Neutrophil (primary cell): Measurements from ENCODE around the gene FOSL2.

ENCODE experiments used
- H3K27ac ChIP-seq: fragments of 200-600 bp; sonication (generic); 2 replicates; pipeline ENCODE4 v1.5.1; 2016; ENCODE audit warnings: mild to moderate bottlenecking, moderate library complexity
- H3K27me3 ChIP-seq: fragments of 200-600 bp; sonication (generic); 2 replicates; pipeline ENCODE4 v1.6.0; 2016; ENCODE audit warnings: mild to moderate bottlenecking
- H3K36me3 ChIP-seq: fragments of 200-600 bp; sonication (generic); 2 replicates; pipeline ENCODE4 v1.5.1; 2017
- H3K4me1 ChIP-seq, 2 experiments: fragments of 200-600 bp in 1 of 2; sonication (generic) in 1 of 2; 1 replicate in 1 of 2; 2 replicates in 1 of 2; pipeline versions ENCODE4 v1.5.1 to v1.6.1; 2013 to 2016; ENCODE audit warnings: low read depth in 1 of 2, low read length in 1 of 2, mild to moderate bottlenecking in 1 of 2, moderate library complexity in 1 of 2; ENCODE audit not compliant: control insufficient read depth in 1 of 2, insufficient read depth in 1 of 2
- H3K4me3 ChIP-seq, 2 experiments: fragments of 200-600 bp in 1 of 2; sonication (generic) in 1 of 2; 1 replicate in 1 of 2; 2 replicates in 1 of 2; pipeline ENCODE4 v1.5.1; 2013 to 2016; ENCODE audit warnings: low read depth in 1 of 2, low read length in 1 of 2, mild to moderate bottlenecking in 1 of 2, moderate library complexity in 1 of 2
- H3K9me3 ChIP-seq: fragments of 200-600 bp; sonication (generic); 2 replicates; pipeline ENCODE4 v1.5.1; 2016
- CTCF ChIP-seq: fragments of 200-600 bp; sonication (generic); IDR thresholded peaks from 2 replicates; pipeline ENCODE4 v1.5.1; 2016; ENCODE audit warnings: antibody characterized with exemption

Gene FOSL2

DNA sequence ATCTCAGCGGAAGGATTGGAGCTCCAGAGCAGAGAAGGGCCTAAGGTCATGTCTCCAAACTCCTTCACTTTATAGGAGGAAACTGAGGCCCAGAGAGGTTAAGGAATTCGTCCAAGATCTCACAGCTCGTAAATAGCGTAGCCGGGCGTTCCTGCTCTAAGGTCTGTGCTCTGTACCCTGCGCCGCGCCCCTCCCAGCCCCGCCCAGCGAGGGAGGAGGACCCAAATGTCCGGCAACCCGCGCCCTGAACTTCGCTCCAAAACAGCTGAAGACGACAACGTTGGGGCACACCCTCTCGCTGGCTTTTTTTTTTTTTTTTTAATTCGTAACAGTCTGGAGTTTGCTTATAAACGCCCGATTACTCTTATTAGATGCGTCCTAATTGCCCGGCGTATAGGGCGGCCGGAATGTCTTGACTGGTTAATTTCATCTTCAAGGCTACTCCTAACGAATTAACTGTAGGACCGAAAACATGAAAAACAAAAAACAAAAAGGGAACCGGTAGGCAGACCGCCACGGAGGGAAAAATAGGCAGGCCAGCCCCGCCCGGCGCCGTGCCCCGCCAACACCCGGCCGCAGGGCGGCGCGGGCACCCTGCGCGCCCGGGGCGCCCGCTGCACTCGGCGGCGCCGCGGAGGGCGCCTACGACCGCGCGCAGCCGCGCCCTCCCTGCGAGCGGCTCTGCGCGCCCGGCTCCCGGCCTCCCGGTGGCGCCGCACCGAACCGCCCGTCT lies 928 bp upstream of the FOSL2 start:
- H3K36me3 ChIP-seq = peaks cover 3% of the 10 kb centered on the region
- H3K27ac ChIP-seq = peak overlapping the region; percentile 100
- TF ChIP-seq CTCF = no peak
- peak overlapping the region; percentile 88 to 89 for H3K4me3 ChIP-seq
- H3K4me1 ChIP-seq = peaks cover 16 to 21% of the 10 kb centered on the region in 2 experiments
- H3K9me3 ChIP-seq = no peaks in the 10 kb centered on the region
- peaks cover 14% of the 10 kb centered on the region for H3K27me3 ChIP-seq

GRCh38 chr2:28393114-28393836 lies 617 bp downstream of the FOSL2 start:
- Histone ChIP-seq H3K4me1 (peaks cover 27 to 36% of the 10 kb centered on the region in 2 experiments), H3K4me3 (peak overlapping the region; percentile 88 to 89), H3K27me3 (peaks cover 4% of the 10 kb centered on the region), H3K36me3 (peaks cover 10% of the 10 kb centered on the region), H3K9me3 (no peaks in the 10 kb centered on the region), H3K27ac (peak overlapping the region; percentile 100)
- TF ChIP-seq CTCF = no peak

- Histone ChIP-seq H3K27me3 (no peaks in the 10 kb centered on the region), H3K9me3 (no peaks in the 10 kb centered on the region), H3K27ac (peak overlapping the region; percentile 100), H3K36me3 (peaks cover 21% of the 10 kb centered on the region), H3K4me3 (peak overlapping the region; percentile 88 to 89), H3K4me1 (peaks cover 38 to 48% of the 10 kb centered on the region in 2 experiments)
- no peak for TF ChIP-seq CTCF
Observed at GRCh38 chr2:28394331-28394877, 1.7 kb downstream of the FOSL2 start.

- no peaks in the 10 kb centered on the region for H3K27me3 ChIP-seq
- H3K4me1 ChIP-seq = peaks cover 41 to 48% of the 10 kb centered on the region in 2 experiments
- TF ChIP-seq CTCF = no peak
- no peaks in the 10 kb centered on the region for H3K9me3 ChIP-seq
- H3K27ac ChIP-seq = peak overlapping the region; percentile 100
- H3K4me3 ChIP-seq = peak overlapping the region; percentile 88 to 89
- H3K36me3 ChIP-seq = peaks cover 27% of the 10 kb centered on the region
Observed at GRCh38 chr2:28394997-28395333, 2.3 kb downstream of the FOSL2 start.

DNA sequence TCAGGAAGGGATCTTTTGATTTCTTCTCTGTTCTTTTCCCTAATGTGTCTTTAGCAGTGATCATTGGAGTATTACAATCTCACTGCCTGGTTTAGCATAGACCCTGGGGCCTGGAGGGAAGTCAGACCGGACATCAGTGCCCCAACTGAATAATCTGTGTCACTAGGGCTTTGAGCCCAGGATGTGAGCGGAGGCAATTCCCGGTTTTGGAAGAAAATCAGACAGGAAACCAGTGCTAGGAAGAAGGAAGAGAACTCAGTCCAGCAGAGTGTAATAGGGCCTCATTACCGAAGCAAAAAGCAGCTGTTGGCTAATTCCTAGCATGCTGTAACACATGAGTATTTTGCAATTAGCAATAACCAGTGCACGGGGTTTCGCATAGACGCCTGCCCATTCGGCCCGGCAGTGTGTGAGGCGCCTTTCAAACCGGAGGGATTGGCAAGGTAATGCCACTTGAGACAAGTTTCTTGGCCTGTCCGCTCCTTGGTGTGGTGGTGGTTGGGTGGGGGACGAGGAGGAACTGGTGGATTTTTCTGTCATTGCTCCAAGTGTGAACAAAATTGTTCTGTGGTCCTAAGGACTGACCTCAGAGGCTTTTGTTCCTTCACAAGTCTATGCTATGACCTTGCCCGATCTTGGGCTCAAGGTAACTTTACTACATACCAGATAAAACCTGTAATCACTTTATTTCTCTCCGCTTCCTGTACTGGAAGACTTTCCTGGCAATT lies 2.8 kb downstream of the FOSL2 start:
- no peaks in the 10 kb centered on the region for H3K9me3 ChIP-seq
- peaks cover 29% of the 10 kb centered on the region for H3K36me3 ChIP-seq
- no peak for TF ChIP-seq CTCF
- H3K4me1 ChIP-seq = peaks cover 43 to 50% of the 10 kb centered on the region in 2 experiments
- H3K27me3 ChIP-seq = no peaks in the 10 kb centered on the region
- H3K27ac ChIP-seq = peak overlapping the region; percentile 100
- H3K4me3 ChIP-seq = peak overlapping the region; percentile 88 to 89
